NCI-H526 (cell line): Measurements from ENCODE around the gene RRP12.
A peak's percentile ranks its signal among the peaks of the same experiment; 100 is the strongest.
"Not testable (repeated sequence)": the region's sequence is repeated elsewhere in the genome, so short reads cannot be mapped to it uniquely, and the experiment has no call there.

Experiments used
- DNase-seq, 2 experiments: peaks; one replicate each; lab custom pipeline; 2025; lab: John Stamatoyannopoulos, UW

RRP12 gene

DNA sequence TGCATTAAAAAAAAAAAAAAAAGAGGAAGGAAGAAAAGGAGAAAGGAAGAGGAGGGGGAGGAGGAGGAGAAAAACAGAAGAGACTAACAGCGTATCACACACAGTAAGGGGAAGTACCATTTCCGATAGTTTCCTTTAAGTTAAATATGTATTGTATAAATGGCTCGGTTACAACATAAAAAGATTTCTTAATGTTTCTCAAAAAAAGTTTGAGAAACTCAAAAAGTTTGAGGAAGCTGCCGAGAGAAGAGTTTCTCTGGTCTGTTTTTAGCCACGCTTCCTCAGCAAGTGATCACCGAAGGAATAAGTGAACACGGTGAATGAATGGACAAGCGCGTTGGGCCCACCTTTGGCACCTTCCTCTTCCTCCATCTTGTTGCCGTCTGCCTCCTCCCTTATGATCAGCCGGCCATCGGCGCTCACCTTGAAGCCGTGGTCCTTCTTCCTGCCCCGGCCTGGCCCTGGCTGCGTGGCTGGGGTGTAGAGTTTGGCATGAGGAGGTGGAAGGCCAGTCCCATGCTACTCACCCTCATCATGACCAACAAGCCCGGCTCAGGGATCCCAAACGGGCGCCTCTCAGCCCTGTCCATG is 35.3 kb downstream of the RRP12 start:
- DNase-seq, result no peak

DNA sequence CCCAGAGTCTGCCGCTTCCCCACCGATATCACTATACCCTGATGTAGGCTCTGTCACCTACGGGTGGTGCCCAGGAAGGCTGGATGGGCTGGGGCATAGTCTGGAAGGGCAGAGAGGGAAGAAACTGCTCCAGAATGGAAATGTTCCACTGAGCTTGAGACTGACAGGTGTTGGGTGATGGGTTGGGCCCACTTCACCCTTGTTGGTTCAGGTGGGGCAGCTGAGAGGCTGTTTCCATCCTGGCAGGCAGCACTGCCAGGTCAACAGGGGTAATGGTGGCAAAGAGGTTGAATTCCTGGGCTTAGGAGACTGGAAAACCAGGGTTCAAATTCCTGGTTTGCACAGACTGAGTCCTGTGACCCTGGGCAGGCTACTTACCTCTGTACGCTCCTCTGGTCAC is 38.1 kb downstream of the RRP12 start:
- DNase-seq, result no peak

DNA sequence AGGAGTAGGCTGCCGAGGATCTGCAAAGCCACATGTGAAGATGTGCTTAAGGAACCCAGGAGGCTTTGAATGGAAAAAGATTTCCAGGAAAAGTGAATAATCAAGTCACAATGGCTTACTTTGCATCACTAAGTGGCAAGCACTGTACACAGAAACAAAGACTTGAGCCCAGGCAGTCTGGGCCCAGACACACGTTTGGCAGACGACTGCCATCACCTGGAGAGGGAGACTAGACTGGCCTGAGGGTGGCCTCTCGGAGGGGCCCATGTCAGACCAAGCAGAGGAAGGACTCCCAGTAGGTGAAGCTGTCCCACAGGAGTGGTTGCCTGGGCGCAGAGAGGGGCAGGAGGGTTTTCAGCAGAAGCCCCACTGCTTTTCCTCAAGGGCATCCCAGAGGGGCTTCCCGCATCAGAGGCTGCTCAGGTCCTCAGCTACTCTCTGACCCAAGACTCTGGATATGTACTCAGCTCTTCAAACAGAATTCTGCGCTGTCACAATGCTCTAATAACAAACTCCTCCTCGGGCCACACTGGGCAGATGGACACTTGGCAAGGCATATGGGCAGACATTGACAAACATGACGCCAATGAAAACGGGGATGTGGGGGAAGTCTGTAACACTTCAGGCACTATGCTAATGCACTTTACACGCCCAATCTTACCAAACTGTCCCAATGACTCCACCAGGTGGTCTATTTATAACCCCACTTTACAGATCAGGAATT is 38.7 kb downstream of the RRP12 start:
- no peak for DNase-seq

DNA sequence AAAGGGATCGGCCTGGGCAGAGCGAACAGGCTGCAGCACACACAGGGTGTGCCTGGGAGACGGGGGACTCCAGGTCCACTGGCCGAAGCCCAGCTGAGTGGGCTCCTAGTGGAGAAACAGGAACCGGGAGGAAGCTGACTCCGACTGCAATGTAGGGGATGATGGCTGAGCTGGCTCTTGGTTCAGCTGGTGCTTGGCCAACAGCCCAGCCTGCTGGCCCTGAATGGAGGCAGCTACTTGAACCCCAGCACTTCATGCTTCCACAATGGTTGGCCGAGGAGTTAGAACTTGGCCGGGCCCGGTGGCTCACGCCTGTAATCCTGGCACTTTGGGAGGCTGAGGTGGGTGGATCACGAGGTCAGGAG is 39.6 kb downstream of the RRP12 start:
- DNase-seq, result no peak

DNA sequence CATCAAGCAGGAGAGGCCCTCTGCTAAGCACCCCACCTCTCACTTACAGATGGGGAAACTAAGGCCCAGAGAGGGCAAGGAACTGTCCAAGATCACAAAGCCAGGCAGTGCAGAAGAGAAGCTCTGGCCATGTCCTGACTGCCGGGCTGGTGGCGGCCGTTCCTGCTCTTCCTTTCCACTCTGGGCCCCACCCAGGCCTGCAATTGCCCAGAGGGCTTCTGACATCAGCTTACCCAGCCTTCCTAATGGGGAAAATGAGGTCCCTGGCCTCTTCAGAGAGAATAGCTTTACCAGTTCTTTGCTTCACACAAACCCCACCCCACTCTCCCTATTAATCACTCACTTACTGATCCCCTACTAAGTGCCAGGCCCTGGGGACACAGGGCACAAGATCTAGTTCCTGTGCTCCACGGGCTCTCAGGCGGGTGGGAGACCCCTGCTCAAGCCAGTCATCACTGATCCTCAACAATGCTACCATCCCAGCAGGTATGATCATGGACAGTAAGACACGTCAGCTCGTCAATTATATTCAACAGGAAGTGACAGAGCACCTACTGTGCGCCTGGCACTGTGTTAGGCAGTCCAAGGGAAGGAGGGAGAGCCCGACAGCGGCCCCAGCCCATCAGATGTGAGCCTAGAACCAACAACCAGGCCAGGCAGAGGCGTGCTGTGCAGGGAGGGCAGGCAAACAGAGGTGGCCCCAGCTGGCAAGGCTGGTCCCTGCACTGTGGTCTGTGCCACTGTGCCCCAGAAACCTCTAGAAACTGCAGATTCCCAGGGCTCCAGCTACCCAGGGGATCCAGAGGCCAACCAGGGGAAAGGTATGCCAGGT is 40.2 kb downstream of the RRP12 start:
- DNase-seq, result no peak

DNA sequence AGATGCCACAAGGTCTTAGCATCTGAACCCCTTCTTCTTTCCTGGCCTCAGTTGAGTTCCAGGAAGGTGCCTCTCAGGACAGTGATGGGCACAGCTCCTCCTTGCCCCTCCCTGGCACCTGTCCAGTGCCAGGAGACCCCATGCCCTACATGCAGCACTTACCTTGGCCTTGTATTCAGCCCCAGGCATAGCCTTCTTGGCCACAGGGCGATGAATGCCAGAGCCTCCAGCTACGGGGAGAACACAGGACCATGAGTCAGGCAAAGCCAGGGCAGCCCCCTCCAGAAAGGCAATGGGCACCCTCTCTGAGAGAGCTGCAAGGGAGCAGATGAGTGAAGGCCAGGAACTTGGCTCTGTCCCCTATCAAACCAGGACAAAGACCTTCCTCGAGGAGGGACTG is 42.4 kb downstream of the RRP12 start:
- DNase-seq, result no peak

DNA sequence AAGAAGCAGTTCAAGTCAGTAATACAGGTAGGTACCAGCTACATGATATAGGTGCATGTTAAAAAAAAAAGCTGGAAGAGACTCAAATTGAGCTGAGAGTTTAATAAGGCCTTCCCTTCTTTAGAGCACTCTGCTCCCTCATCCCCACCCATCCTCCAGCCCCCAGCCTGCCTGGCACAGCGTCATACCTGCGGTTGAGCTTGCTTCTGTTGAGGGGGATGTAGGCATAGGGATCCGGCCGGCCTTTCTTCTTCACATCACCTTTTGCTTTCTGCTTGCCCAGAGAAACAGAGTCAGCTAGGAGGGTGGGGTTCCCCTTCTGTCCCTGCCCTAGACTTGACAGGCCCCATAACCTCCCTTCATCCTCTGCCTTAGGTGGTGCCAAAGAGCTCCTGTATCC is 42.8 kb downstream of the RRP12 start:
- no peak for DNase-seq

DNA sequence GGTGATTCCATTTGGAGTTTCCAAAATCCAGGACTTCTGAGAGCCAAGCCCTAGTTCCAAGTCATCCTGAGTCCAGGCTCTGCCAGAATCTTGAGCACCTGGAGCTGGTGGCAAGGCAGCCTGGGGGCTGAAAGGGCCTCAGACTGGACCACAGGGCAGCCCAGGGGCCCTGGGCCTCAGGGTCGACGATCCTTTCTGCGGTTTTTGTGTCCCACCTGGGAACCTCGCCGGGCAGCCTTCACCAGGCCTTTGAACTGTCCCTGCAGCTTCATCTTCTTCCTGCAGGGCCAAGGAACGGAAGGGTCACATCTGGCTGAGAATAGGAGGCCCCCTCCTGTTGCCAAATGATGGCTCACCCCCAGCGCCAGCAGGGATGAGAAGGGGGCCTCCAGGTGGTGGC is 44.2 kb downstream of the RRP12 start:
- no peak for DNase-seq

DNA sequence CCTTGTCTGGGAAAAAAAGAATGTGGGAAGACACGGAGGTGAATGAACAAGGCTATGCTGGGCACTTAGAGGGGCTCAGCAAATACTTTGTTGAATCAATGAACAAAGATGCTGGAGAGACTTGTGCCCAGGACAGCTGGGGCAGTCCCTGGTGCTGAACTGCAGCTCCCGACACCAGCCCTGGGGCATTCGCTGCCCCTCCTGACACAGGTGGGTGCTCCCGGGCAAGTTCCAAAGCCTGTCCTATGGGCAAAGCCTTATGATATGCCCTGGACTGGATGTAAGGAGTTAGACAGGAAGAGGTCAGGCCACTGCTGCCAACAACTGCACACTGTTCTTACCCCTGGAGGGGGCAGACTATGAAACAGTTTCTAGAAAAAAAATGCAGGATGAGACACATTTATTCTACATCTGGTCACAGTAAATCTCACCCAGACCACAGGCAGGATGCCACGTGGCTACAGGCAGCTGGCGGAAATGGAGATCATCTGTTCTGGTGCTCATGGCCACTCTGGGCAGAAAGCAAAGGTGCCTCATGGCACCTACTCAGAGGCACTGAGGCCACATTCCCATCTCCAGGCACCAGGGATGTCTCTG is 44.7 kb downstream of the RRP12 start:
- no peak for DNase-seq

DNA sequence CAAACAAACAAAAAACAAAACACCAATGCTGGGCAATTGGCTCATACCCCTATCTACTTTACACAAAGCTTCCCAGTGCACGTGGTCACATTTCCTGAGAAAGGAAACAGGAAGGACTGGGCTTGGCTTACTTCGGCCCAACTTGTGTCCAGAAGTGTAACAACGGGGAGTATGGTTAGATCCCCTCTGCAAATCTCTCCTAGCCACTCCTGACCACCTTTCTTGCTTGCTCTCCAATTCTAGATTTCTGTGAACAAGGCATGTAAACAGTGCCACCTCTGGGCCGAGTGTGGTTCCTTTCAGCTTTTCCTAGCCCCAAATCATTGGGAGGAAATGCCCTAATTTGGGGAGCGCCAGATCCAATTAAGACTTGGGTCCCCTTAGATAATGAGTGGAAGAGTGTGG is 45.6 kb downstream of the RRP12 start:
- no peak for DNase-seq

DNA sequence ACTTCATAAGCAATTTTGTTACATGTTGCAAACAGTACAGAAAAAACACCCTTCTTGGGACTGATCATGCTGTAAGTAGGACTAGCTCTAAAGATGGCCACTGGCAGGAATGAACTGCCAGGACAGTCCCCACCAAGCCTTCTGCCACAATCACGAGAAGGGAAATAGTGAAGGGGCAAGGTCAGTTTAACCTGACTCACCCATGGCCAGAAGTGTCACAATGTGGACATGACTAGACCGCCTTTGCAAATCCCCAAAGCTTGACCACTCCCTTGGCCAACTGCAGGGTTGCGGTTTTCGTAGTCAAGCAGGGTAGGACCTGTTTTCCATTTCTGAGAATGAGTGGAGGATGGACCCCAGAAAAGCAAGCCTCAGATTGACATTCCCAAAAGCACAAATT is 47.2 kb downstream of the RRP12 start:
- DNase-seq, result no peak

DNA sequence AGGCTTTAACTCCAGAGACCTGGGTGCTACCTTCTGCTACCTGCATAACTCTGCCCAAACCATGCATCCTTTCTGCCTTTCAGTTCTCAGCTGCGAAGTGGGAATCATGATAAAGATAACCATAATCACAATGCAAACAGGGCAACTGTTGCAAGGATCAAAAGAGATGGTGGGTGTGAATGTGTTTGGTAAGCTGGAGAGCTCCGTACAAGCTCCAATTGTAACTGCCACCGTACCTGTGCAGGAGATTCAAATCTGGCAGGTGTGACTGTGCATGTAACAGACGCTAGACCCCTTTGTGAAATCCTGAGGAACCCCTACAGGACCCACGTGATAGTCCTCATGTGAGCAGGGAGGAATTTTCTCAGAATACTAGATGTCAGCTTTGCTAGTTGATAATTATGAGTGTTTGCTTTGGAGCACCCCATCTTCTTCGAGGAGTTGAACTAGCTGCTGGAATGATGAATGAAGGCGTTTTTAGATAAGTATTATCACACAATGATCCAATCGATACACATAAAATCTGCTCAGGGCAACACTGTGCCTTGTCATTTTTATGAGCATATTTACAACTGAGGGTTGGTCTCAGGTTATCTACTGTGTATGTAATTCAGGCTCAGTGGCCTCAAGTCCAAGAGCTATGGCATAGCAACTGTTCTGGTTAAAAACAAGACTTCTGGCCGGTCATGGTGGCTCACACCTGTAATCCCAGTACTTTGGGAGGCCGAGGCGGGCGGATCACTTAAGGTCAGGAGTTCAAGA is 51.2 kb downstream of the RRP12 start:
- DNase-seq, result no peak

DNA sequence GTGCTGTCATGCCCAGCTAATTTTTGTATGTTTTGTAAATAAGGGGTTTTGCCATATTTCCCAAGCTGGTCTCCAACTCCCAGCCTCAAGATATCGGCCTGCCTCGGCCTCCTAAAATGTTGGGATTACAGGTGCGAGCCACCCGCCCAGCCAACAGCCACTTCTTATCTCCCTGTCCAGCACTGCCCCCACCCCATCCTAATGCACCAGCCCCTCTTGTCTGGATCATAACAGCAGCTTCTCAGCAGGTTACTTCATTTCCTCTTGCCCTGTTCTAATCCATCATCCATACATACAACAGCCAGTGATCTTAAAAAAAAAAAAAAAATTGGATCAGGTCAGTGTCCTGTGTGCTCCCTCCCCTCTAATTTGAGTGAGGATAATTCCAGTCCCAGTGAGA is 53.8 kb downstream of the RRP12 start:
- DNase-seq, result no peak

DNA sequence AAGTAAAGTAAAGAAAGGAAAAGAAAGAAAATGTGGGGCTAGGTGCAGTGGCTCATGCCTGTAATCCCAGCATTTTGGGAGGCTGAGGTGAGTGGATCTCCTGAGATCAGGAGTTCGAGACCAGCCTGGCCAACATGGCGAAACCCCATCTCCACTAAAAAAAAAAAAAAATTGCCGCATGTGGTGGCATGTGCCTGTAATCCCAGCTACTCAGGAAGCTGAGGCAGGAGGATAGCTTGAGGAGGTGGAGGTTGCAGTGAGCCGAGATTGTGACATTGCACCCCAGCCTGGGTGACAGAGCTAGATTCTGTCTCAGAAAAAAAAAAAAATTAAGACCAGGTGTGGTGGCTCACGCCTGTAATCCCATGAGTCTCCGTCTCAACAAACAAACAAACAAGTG is 57.5 kb downstream of the RRP12 start:
- not testable (repeated sequence) for DNase-seq

DNA sequence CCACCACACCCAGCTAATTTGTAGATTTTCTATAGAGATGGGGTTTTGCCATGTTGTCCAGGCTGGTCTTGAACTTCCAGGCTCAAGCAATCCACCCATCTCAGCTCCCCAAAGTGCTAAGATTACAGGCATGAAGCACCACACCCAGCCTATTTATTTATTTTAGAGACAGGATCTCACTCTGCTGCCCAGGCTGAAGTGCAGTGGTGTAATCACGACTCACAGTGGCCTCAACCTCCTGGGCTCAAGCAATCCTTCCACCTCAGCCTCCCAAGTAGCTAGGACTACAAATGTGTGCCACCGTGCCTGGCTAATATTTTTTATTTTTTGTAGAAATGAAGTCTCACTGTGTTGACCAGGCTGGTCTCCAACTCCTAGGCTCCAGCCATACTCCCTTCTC is 59.7 kb downstream of the RRP12 start:
- DNase-seq, result no peak

DNA sequence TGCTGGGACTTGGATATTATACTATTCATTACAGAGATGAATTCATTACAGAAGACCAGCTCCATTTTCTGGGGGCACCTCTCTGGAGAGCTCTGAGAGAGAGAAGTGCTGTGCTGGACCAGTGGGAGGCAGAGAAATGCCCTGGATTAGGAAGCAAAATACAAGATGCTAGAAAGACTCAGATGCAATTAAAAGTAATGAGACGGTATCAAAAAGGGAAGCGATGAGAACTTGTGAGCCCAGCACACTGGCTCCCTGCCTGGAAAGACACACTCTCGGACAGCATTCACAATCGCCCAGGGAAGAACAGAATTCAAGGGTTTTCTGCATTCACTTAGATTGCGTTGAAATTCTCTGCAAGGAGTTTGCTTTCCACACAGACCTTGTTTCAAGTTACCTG is 63.1 kb downstream of the RRP12 start:
- no peak for DNase-seq

DNA sequence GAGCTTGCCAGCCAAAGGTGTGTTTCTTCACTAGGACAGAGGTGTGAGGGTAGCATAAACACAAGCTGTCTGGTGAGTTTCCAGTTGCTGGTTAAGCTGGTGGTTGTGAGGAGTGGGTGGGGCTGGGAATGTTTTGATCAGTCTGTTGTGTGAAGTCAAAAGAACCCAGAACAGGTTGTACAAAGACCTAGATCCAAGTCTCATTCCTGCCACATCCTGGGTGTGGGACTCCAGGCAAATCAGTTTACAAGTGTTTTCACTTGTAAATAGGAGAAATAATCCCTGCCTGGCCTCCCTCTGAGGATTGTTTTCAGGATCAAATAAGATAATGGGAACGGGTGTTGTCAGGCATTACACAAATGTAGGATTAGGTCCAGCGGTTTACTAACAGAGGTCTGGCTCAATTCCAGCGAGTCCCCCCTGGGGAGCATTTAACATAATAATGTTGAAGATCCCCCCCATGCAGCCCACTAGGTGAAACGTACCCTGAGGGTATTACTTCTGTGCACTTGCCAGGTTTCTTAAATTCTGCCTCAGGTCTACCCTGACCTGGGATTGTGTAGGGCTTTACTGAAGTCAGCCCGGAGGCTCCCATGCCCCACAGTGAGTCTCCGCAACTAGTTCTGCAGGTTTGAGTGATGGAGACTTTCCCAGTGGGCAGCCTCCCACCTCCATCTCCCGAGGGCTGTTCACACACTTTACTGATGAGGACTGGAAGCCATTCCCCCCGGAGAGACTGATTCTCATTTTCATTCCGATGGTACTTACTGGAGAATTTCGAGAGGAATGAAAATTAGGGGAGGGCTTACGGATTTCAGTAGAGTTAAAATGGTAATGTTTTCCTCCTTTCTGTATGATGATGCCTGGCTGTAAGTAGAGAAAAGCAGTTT is 64.0 kb downstream of the RRP12 start:
- DNase-seq, result peak; percentile 41 to 42

DNA sequence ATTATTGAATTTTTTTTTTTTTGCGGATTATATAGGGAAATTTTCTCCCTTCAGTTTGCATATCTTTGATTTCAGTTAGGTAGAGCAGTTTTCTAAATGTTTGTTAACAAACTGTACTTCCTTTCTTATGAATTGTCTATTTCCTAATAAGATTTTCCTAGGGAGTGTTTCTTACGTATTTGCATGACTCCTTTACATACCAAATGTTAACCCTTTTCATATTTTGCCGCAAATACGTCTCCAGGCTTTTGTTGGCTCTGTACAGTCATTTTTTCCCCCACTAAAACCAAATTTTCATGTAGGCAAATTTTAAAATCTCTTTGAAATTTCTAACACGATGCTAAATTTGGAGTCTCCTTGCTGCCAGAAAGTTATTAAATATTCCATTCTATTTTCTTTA is 64.7 kb downstream of the RRP12 start:
- peak; percentile 52 to 70 for DNase-seq

DNA sequence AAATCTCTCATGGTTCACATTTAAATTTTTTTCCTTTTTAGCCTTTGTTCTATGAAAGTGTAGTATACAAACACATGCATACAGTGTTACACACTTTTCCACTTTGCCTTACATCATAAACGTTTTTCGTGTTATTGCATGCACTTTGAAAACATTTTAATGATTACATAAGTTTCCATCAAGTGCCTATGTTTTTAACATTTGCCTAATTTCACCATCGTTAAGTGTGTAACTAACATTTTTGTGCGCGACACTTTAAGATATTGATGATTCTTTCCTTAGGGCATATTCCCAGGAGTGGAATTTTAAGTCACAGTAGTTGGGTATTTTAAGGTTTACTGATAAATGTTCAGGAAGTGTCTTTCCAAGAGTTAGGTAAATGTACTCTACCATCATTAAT is 65.1 kb downstream of the RRP12 start:
- DNase-seq, result no peak

DNA sequence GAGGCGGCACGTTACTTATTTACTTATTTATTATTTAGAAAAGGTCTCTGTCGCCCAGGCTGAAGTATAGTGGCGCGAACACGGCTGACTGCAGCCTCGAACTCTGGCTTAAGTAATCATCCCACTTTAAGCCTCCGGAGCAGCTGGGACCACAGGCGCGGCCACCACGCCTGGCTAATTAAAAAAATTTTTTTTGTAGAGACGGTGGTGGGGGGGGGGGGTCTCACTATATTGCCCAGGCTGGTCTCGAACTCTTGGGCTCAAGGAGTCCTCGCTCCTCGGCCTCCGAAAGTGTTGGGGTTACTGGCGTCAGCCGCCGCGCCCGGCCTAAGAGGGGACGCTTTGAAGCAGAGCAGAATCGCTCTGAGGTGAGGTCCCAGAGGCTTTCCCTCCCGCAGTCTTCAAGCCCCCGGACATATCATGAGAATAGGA is 65.9 kb downstream of the RRP12 start:
- DNase-seq, result no peak
